CD4-positive, alpha-beta T cell treated with Interleukin-15 for 4 hours (primary cell): ENCODE results near the gene TNFAIP8L3.
"Not testable (repeated sequence)": the region's sequence is repeated elsewhere in the genome, so short reads cannot be mapped to it uniquely, and the experiment has no call there.

Source experiments
- DNase-seq: peaks from one replicate; pipeline ENCODE4 v3.0.0-alpha.2; 2020; ENCODE audit warnings: low spot score

Gene TNFAIP8L3

DNA sequence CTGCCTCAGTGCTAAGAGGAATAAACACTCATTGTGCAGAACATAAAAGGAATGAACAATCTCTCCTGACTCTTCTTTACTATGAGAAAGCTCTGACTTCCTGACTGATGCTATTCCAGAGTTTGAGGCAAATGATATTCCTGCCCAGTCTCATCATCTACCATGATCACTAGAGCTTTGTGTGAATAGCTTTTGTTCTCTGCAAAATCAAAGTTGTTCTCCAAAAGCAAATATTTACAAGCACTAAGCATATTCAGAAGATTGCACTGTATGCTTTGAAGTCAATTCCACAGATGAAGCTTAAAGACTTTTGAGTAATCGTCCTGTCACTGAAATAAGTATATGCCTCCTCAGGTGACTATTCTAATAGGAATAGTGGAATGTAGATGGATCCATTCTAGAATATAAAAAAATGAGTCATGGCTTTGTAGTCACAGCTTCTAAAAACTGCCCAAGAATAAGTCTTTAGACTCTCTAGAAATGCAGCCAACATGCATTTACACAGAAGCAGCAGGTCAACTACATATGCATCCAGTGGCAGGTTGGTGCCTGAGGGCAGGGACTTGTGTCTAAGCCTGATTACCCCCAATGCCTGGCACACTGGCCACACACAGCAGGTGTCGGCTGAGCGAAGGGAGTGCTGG is 34.6 kb downstream of the TNFAIP8L3 start:
- no peak for DNase-seq

DNA sequence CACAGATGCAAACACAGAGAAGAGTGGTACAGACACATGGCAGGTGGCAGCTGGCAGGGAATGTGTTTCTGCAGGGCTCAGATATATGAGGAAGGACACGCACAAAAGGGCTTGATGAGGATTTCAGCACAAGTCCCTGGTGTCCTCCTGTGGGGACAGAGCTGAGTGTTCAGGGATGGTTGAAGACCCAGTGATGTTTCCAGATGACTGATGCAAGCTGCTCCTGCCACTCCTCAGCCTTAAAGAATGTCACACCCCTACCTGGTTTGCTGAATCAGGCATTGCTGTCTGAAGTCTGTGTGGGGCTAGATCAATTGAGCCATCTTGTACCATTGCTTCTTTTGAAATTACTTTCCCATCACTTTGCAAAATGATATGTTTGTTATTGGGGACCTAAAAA is 40.2 kb downstream of the TNFAIP8L3 start:
- no peak for DNase-seq

GRCh38 chr15:51053571-51053970 is 41.1 kb downstream of the TNFAIP8L3 start:
- no peak for DNase-seq

DNA sequence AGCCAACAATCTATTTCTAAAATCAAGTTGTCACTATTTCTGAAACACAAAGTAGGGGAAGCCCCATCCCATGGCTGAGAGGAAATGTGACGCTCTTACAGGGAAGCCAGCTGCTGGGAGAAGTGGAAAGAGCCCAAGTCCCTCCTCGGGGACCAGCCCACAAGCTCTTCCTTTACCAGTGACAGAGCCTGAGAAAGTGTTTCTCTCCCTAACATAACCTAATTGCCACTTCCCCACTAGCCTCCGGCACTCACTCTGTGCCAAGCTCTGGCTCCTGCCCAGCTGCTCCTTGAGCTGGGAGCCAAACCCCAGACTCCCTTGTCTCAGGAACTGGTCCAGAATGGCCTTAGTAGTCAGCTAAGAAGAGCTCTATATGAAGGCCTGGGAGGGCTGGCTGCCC is 42.9 kb downstream of the TNFAIP8L3 start:
- no peak for DNase-seq

DNA sequence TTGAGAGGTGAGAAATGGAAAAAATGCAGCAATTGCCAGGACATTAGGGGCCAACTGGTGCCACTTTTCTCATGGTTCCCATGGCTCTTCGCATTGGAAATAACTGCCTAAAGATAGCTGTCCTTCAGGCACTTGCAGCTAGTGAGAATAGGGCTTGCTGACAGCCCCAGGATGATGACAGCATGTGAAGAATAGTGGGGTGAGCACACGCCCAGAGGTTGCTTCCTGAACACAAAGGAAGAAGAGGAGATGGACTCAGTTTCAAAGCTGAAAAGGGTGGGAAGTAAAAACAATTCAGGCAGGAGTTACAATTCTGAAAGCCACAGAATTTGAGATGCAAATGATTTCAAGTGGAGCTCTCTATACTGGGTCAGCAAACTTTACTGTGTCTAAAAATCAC is 45.6 kb downstream of the TNFAIP8L3 start:
- DNase-seq = no peak

- no peak for DNase-seq
Observed at GRCh38 chr15:51048308-51048707, 46.4 kb downstream of the TNFAIP8L3 start.

GRCh38 chr15:51046799-51047449 is 47.8 kb downstream of the TNFAIP8L3 start:
- DNase-seq = no peak

DNA sequence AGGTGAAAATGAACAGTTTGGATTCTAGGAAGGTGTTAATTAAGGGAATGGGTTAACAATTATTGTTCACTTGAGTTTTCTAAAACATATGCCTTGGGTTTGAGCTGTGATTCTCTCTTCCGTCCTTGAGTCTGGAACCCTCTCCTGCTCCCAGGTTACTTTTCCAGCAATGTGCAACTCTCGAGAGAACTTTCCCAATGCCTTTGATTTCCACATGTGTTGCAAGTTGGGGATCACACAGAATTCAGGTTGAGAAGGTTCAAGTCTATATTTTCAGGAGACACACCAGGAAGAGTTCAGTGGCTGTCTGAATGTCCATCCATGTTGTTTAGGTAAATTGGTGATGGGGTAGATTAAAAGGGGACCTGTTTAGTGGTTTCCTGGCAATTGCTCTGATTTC is 48.7 kb downstream of the TNFAIP8L3 start:
- no peak for DNase-seq

DNA sequence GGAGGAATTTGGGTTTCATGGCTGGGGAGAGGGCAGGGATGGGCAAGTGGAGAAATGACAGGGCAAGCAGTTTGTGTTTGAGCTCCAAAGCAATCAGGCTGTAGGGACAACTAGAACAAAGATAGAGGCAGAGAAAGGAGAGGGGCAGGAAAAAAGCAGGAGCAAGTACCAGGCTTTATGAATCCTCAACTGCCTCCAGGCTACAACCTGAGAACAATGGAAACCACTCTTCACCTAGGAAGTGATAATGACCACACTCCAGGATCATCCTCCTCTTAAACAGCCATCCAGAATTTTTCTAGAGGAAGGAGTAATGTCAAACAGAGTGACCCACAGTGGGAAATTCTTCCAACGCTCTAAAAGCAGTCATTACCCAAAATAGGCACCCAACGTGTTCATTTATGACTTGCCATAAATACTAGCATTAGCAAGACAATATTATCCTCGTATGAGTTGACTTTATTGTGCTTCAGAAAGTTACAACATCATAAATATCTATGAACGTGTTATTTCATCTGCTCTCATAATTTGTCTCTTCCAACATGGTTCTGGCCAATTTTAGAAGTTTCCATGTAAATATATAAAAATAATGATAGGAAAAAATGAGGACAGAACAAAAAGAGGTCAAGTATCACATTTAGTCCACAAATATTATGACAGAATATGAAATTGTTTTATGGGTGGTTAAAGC is 50.5 kb downstream of the TNFAIP8L3 start:
- DNase-seq = no peak

- no peak for DNase-seq
Observed at GRCh38 chr15:51038974-51039319, 55.8 kb downstream of the TNFAIP8L3 start.

DNA sequence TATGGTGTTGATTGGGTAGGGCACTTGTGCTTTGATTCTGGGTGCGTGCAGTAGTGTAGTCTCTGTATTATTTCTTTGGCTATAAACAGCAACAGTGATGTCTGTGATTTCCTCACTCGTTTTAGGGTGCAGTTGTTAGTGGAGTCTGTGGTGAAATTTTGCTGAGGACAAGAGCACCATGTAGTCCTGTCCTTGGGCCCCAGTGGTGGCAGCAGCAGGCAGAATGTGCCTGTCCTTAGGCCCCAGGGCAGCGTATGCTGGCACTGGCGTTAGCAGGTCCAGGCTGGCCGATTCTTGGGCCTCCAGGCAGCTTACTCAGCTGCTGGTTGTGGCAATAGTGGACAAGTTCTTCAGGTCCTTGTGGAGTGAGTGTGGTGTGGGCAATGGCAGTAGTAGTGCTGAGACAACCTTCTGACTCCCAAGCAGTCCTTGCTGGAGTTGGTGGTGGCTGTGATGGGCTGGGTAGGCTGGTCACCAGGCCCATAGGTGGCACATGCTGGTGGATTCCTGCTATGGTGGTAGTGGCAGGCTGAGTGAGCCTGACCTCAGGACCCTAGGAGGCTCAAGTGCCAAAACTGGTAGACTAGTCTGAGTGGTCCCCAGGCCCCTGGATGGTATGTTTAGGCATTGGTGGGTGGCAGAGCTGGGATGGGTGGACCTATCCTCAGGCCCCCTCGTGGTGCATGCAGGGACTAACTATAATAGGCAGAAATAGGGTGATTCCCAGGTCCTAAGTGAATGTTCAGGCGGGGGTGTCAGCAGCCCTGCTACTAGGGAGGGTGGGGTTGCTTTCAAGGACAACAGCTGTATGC is 56.3 kb downstream of the TNFAIP8L3 start:
- DNase-seq = no peak

- DNase-seq = not testable (repeated sequence)
Observed at GRCh38 chr15:51037474-51037873, 57.2 kb downstream of the TNFAIP8L3 start.

DNA sequence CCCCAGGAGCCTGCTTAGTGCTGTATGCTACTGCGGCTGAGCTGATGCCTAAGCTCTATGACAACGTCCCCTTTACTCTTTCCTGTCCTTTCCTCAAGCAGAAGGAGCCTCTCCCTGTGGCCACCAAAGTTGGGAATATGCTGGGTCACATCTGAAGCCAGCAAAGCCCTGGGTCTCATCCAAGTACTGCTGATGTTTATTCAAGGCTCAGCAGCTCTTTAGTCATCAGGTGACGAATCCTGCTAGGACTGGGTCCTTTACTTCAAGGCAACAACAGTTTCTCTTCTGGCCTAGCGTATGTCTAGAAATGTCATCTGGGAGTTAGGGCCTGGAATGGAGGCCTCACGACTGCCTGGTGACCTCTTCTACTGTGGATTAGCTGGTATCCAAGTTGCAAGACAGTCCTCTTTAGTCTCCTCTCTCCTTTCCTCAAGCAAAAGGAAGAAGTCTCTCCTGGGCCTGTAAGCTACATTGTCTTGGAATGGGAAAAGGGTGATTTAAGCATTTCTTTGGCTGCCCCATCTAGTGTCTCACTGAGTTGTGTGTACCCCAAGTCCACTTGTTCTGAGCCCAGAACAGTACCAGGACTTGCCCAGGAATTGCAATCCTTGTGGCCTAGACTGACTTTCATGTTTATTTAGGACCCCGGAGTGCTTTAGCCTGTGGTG is 63.9 kb downstream of the TNFAIP8L3 start:
- DNase-seq = no peak

DNA sequence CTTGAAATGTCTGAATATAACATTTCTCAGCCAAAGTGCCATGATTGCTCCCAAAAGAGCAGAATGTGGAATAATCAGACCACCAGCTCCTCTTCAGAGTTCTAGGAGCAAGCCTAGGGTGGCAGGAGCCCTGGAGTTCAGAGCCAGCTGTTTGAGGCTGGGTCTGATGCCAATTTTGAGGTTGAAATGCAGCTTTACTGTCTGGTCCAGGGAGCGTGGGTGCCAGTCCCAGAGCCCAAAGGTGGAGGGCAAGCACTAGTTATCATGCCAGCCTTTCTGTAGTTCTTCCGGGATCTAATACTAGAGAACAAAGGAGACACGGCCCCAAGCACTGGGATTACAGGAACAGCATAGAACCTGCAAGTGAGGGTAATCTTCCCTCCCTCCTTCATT is 69.3 kb downstream of the TNFAIP8L3 start:
- no peak for DNase-seq

DNA sequence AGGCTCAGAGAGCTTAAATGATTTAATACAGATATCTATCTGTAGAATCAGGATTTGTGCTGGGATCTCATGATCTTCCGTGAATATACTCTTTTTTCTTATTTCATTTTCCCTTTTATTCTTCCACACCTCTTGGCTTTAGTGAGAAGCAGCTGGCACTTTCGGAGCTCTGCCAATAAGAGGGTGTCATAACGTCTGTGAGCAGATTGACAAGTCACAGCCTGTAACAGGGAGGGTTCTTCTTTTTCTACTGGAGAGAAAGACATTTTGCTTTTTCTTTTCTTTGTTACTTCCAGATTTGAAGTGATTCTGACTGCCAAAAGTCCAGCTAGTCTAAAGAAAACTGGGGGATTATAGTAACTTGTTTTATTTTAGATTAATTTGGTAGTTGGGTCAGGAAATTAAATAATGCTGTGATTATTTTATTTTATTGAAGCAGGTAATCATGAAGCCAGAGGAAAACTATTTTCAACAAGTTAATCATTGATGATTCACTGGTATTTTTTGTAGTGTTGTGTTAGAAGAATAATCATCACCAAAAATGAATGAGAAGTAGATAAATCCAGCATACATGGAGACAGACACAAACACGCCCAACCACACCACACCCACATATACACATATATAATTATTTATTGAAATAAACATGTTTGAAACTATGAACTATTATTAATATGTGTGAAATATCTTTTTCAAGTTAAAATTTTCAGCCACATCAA is 69.8 kb downstream of the TNFAIP8L3 start:
- DNase-seq = no peak

DNA sequence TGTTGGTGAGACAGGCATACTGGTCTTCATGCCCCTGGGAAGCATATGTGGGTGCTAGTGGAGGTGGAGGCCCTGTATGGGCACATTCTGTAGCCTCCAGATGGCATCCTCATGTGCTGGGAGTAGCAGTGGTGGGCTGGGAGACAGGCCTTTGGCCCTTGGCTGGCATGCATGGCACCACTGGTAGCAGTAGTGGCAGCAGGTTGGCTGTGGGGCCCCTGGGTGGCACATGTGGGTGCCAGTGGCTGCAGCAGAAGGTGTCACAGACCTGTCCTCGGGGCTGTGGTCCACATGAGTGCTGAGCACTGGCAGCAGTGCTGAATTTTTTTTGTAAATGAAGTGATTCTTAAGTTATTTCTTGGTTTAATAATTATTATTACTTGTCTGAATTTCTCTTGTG is 71.2 kb downstream of the TNFAIP8L3 start:
- no peak for DNase-seq

GRCh38 chr15:51022206-51022605 is 72.5 kb downstream of the TNFAIP8L3 start:
- no peak for DNase-seq

GRCh38 chr15:51016615-51017014 is 78.1 kb downstream of the TNFAIP8L3 start:
- no peak for DNase-seq

- DNase-seq = no peak
Observed at GRCh38 chr15:51011212-51011611, 83.5 kb downstream of the TNFAIP8L3 start.

DNA sequence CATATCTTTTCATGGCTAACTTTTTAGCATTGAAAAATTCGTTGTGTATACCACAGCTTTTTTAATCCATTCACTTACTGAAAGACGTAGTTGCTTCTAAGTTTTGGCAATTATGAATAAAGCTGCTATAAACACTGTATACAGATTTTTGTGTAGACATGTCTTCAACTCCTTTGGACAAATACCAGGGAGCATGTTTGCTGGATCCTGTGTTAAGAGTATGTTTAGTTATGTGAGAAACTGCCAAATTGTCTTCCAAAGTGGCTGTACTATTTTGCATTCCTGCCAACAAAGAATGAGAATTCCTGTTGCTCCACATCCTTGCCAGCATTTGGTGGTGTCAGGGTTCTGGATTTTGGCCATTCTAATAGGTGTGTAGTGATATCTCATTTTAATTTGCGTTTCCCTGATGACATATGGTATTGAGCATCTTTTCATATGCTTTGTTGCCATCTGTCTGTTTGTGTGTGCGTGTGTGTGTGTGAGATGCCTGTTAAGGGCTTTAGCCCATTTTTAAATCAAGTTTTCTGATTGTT is 87.5 kb downstream of the TNFAIP8L3 start:
- DNase-seq = no peak
